Measurements from ENCODE around the gene NFIA. TPM values are rescaled to one million over a fixed set of nuclear protein-coding genes. Genes with fewer than 3 reads are reported as not detected.

Gene NFIA
- total RNA-seq, 1 donor from 2014 or later = 16.2 TPM

GRCh38 chr1:61343734-61344420 lies 261.5 kb downstream of the NFIA start:
- Mint-ChIP-seq H3K4me1 (ENCODE audit: unreplicated experiment) (no peaks in the 10 kb centered on the region), H3K27ac (ENCODE audit: unreplicated experiment) (no peak overlapping the region), H3K9me3 (ENCODE audit: unreplicated experiment) (no peaks in the 10 kb centered on the region), H3K27me3 (ENCODE audit: unreplicated experiment) (no peaks in the 10 kb centered on the region), H3K36me3 (ENCODE audit: low read depth, unreplicated experiment) (no peaks in the 10 kb centered on the region), H3K4me3 (ENCODE audit: unreplicated experiment) (no peak overlapping the region)
- DNase-seq (ENCODE audit: low spot score) = no peak
- TF ChIP-seq CTCF (IDR thresholded peaks at IDR 0.05; ENCODE audit: unreplicated experiment) = no peak

- Mint-ChIP-seq H3K4me1 (ENCODE audit: unreplicated experiment) (no peaks in the 10 kb centered on the region), H3K27ac (ENCODE audit: unreplicated experiment) (no peak overlapping the region), H3K9me3 (ENCODE audit: unreplicated experiment) (no peaks in the 10 kb centered on the region), H3K27me3 (ENCODE audit: unreplicated experiment) (no peaks in the 10 kb centered on the region), H3K4me3 (ENCODE audit: unreplicated experiment) (no peak overlapping the region), H3K36me3 (ENCODE audit: low read depth, unreplicated experiment) (no peaks in the 10 kb centered on the region)
- TF ChIP-seq CTCF (IDR thresholded peaks at IDR 0.05; ENCODE audit: unreplicated experiment) = no peak
- no peak for DNase-seq (ENCODE audit: low spot score)
These were observed 262.3 kb downstream of the NFIA start for GRCh38 chr1:61344696-61345095.

- H3K27ac Mint-ChIP-seq (ENCODE audit: unreplicated experiment) = no peak overlapping the region
- no peak for TF ChIP-seq CTCF (IDR thresholded peaks at IDR 0.05; ENCODE audit: unreplicated experiment)
- no peak for DNase-seq (ENCODE audit: low spot score)
- no peaks in the 10 kb centered on the region for H3K9me3 Mint-ChIP-seq (ENCODE audit: unreplicated experiment)
- H3K4me3 Mint-ChIP-seq (ENCODE audit: unreplicated experiment) = no peak overlapping the region
- peaks cover 10% of the 10 kb centered on the region for H3K4me1 Mint-ChIP-seq (ENCODE audit: unreplicated experiment)
- H3K36me3 Mint-ChIP-seq (ENCODE audit: low read depth, unreplicated experiment) = no peaks in the 10 kb centered on the region
- H3K27me3 Mint-ChIP-seq (ENCODE audit: unreplicated experiment) = no peaks in the 10 kb centered on the region
These were observed 265.8 kb downstream of the NFIA start for GRCh38 chr1:61348025-61348665.

- Mint-ChIP-seq H3K9me3 (ENCODE audit: unreplicated experiment) (no peaks in the 10 kb centered on the region), H3K36me3 (ENCODE audit: low read depth, unreplicated experiment) (no peaks in the 10 kb centered on the region), H3K4me3 (ENCODE audit: unreplicated experiment) (no peak overlapping the region), H3K27ac (ENCODE audit: unreplicated experiment) (no peak overlapping the region), H3K27me3 (ENCODE audit: unreplicated experiment) (no peaks in the 10 kb centered on the region), H3K4me1 (ENCODE audit: unreplicated experiment) (peaks cover 15% of the 10 kb centered on the region)
- no peak for DNase-seq (ENCODE audit: low spot score)
- TF ChIP-seq CTCF (IDR thresholded peaks at IDR 0.05; ENCODE audit: unreplicated experiment) = no peak
These were observed 270.6 kb downstream of the NFIA start for GRCh38 chr1:61352845-61353435.

All from endothelial cell (in vitro differentiated cells).